Activated T-cell treated with anti-CD3 and anti-CD28 coated beads, Interleukin-2, amount 50 U/mL, for 1 hour (primary cell): ENCODE results near the gene MRPL51.

ENCODE experiments used
- DNase-seq: peaks from one replicate; pipeline ENCODE4 v3.0.0-alpha.2; 2020

The MRPL51 gene

DNA sequence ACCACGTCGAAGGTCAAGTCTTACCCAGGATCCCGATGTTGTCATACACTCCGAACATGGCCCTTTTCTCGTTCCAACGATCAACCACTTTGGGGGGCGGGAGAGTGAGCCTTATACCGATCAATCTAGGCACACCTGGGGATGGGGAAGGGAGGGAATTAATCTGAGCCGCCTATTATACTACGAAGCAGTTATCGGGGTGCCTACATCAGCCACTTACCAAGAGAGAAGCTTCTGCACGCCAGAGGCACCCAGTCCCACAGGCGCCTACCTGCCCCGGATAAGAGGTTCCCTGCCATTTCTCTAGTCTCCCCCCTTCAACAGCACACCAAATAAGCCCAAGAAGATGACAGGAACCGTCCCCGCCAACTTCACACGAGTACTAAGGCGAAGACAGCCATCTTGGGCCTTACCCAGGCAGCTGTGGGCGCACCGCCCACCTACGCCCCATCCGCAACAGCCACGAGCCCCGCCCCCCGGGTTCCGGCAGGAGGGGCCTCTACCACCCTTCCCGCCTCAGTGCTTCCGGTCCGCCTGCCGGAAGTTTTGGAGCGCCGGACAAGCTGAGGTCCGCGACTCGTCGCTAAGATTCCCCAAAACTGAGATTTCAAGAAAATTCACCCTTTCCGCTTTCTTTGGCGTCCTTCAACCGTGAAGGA, at the start of gene MRPL51:
MRPL51 (minus strand) TSS at position 425 of the 659 bp plus-strand sequence; CDS start at position 299, 126 bp downstream.
- peak; percentile 93 for DNase-seq

GRCh38 chr12:6542209-6543009, 49.3 kb upstream of the MRPL51 start:
- DNase-seq: no peak

DNA sequence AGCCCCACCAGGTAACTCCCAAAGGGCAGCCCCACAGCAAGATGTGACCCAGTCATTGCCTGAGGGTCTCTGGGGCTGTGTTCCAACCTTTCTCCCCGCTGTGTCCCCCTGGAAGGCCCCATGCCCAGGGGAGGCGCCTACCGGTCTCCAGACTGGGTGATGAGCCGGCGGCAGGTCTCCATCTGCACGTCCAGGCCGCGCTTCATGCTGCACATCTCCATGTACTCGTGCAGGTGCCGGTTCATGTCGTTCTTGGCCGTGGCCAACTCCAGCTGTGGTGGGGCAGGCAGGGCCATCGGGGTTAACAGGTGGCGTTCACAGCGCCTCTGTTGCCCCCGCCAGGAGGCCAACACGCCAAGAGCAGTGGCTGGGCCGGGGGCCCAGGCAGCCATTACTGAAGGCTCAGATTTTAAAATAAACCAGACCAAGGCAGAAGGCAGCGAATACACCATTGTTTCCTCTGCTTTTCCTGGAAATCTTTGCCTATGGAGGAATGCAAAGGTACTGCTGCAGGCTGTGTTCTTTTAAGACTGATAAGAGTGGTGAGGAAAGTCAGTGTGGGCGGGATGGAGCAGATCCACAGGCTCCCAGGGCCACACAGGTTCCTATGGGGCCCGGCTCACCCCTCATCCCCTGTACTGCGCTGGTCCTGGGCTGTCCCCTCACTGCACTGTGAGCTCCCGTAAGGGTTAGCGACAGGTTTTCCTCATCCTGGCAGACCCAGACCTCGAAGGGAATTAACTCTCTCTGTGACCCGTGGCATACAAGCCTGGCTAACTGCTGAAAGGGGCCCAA, 48.5 kb upstream of the MRPL51 start:
- no peak for DNase-seq

GRCh38 chr12:6540181-6540877, 47.3 kb upstream of the MRPL51 start:
- DNase-seq: peak; percentile 54

DNA sequence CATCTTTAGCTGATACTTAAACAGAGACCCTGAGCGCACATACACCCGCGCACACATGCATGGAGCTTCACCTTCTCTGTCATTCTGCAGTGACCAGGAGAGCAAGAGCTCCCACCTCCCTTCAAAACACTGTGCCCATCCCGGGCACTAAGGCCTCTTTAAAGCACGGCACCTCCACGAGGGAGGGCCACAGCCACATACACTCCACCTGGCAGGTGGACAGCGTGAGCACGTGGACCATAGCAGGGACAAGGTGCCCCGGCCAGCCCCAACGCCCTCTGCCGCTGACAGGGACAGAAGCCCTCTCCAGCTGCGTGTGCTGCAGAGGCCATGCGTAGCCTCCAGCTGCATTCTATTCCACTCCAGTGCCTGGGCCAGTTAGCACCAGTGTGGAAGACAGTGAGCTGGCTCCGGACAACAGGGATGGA, 46.7 kb upstream of the MRPL51 start:
- no peak for DNase-seq

- DNase-seq: no peak
These were observed 46.2 kb upstream of the MRPL51 start for GRCh38 chr12:6539314-6539682.

DNA sequence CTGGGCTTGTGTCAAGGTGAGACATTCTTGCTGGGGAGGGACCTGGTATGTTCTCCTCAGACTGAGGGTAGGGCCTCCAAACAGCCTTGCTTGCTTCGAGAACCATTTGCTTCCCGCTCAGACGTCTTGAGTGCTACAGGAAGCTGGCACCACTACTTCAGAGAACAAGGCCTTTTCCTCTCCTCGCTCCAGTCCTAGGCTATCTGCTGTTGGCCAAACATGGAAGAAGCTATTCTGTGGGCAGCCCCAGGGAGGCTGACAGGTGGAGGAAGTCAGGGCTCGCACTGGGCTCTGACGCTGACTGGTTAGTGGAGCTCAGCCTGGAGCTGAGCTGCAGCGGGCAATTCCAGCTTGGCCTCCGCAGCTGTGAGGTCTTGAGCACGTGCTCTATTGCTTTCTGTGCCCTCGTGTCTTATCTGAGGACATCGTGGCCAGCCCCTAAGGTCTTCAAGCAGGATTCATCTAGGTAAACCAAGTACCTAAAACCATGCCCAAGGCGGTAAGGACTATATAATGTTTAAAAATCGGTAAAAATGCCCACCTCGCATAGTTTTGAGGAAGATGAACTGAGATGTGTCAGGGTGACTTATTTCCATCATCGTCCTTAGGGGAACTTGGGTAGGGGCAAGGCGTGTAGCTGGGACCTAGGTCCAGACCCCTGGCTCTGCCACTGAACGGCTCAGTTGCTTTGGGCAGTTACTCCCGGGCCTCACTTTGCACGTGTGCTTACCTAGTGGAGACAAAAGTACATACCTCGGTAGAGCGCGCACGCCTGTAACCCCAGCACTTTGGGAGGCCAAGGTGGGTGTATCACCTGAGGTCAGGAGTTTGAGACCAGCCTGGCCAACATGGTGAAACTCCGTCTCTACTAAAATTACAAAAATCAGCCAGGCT, 45.6 kb upstream of the MRPL51 start:
- DNase-seq: no peak

GRCh38 chr12:6537580-6538419, 44.7 kb upstream of the MRPL51 start:
- DNase-seq: peak; percentile 86

DNA sequence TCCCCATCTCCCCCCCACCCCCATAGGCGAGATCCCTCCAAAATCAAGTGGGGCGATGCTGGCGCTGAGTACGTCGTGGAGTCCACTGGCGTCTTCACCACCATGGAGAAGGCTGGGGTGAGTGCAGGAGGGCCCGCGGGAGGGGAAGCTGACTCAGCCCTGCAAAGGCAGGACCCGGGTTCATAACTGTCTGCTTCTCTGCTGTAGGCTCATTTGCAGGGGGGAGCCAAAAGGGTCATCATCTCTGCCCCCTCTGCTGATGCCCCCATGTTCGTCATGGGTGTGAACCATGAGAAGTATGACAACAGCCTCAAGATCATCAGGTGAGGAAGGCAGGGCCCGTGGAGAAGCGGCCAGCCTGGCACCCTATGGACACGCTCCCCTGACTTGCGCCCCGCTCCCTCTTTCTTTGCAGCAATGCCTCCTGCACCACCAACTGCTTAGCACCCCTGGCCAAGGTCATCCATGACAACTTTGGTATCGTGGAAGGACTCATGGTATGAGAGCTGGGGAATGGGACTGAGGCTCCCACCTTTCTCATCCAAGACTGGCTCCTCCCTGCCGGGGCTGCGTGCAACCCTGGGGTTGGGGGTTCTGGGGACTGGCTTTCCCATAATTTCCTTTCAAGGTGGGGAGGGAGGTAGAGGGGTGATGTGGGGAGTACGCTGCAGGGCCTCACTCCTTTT, 44.0 kb upstream of the MRPL51 start:
- peak; percentile 37 for DNase-seq

DNA sequence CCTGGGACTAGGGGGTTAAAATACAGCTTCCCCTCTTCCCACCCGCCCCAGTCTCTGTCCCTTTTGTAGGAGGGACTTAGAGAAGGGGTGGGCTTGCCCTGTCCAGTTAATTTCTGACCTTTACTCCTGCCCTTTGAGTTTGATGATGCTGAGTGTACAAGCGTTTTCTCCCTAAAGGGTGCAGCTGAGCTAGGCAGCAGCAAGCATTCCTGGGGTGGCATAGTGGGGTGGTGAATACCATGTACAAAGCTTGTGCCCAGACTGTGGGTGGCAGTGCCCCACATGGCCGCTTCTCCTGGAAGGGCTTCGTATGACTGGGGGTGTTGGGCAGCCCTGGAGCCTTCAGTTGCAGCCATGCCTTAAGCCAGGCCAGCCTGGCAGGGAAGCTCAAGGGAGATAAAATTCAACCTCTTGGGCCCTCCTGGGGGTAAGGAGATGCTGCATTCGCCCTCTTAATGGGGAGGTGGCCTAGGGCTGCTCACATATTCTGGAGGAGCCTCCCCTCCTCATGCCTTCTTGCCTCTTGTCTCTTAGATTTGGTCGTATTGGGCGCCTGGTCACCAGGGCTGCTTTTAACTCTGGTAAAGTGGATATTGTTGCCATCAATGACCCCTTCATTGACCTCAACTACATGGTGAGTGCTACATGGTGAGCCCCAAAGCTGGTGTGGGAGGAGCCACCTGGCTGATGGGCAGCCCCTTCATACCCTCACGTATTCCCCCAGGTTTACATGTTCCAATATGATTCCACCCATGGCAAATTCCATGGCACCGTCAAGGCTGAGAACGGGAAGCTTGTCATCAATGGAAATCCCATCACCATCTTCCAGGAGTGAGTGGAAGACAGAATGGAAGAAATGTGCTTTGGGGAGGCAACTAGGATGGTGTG, 43.1 kb upstream of the MRPL51 start:
- peak; percentile 39 for DNase-seq

GRCh38 chr12:6535697-6535946, 42.6 kb upstream of the MRPL51 start:
- no peak for DNase-seq

DNA sequence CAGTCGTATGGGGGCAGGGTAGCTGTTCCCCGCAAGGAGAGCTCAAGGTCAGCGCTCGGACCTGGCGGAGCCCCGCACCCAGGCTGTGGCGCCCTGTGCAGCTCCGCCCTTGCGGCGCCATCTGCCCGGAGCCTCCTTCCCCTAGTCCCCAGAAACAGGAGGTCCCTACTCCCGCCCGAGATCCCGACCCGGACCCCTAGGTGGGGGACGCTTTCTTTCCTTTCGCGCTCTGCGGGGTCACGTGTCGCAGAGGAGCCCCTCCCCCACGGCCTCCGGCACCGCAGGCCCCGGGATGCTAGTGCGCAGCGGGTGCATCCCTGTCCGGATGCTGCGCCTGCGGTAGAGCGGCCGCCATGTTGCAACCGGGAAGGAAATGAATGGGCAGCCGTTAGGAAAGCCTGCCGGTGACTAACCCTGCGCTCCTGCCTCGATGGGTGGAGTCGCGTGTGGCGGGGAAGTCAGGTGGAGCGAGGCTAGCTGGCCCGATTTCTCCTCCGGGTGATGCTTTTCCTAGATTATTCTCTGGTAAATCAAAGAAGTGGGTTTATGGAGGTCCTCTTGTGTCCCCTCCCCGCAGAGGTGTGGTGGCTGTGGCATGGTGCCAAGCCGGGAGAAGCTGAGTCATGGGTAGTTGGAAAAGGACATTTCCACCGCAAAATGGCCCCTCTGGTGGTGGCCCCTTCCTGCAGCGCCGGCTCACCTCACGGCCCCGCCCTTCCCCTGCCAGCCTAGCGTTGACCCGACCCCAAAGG, 42.1 kb upstream of the MRPL51 start:
- peak; percentile 77 for DNase-seq

- no peak for DNase-seq
These were observed 41.6 kb upstream of the MRPL51 start for GRCh38 chr12:6534695-6534944.

DNA sequence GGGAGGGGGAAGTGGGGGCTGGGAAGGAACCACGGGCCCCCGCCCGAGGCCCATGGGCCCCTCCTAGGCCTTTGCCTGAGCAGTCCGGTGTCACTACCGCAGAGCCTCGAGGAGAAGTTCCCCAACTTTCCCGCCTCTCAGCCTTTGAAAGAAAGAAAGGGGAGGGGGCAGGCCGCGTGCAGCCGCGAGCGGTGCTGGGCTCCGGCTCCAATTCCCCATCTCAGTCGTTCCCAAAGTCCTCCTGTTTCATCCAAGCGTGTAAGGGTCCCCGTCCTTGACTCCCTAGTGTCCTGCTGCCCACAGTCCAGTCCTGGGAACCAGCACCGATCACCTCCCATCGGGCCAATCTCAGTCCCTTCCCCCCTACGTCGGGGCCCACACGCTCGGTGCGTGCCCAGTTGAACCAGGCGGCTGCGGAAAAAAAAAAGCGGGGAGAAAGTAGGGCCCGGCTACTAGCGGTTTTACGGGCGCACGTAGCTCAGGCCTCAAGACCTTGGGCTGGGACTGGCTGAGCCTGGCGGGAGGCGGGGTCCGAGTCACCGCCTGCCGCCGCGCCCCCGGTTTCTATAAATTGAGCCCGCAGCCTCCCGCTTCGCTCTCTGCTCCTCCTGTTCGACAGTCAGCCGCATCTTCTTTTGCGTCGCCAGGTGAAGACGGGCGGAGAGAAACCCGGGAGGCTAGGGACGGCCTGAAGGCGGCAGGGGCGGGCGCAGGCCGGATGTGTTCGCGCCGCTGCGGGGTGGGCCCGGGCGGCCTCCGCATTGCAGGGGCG, 41.0 kb upstream of the MRPL51 start, which contains the start of gene GAPDH:
GAPDH (plus strand) TSS at position 595 of the 772 bp plus-strand sequence. CDS start 316 bp downstream, outside the sequence.
- DNase-seq: peak; percentile 85

- DNase-seq: no peak
These were observed 40.5 kb upstream of the MRPL51 start for GRCh38 chr12:6533653-6533922.

- DNase-seq: peak; percentile 43
These were observed 40.0 kb upstream of the MRPL51 start for GRCh38 chr12:6532927-6533652.

DNA sequence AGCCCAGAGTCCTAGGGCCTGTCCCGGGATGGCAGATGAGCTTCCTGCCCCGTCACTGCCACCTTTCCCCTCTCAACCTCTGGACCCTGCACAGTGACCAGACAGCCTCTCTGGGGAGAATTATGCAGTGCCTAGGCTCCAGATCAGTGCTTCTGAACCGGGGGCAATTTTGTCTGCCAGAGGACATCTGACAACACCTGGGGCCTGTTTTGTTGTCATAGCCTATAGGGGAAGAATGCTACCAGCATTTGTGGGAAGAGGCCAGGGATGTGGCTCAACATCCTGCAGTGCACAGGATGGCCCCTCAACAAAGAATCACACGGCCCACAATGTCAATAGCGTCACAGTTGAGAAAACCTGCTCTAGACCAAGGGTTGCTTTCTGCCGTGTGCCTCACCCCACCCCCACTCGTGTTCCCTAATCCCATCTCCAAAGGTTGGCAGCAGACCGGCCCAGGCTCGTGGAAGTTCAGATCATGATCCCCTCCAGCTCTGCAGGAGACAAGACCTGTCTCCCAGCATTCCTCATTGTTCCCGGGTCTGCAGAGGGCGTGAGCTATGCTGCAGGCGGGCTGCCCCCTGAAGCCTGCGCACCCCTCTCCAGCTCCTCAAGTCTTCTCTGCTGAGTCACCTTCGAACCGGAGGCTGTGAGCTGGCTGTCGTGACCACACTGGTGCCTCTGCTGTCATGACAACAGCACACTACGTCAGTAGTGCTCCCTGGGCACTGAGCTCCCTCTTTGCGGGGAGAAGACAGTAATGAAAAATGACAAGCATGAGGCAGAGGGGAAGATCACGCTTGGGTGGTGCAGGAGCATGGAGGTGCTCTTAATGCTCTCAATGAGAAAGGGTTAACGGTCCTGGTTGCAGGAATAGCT, 39.2 kb upstream of the MRPL51 start:
- peak; percentile 77 for DNase-seq
